SH-SY5Y (cell line): ENCODE results near the gene GOLGA6A.

Experiments
- GATA2 ChIP-seq: IDR thresholded peaks from 2 replicates; pipeline ENCODE4 v1.6.1; 2011; ENCODE audit warnings: mild to moderate bottlenecking, low read depth, low read length
- GATA3 ChIP-seq: IDR thresholded peaks from 2 replicates; pipeline ENCODE4 v1.6.1; 2011; ENCODE audit warnings: low read depth, mild to moderate bottlenecking, low read length, moderate library complexity

The GOLGA6A gene

DNA sequence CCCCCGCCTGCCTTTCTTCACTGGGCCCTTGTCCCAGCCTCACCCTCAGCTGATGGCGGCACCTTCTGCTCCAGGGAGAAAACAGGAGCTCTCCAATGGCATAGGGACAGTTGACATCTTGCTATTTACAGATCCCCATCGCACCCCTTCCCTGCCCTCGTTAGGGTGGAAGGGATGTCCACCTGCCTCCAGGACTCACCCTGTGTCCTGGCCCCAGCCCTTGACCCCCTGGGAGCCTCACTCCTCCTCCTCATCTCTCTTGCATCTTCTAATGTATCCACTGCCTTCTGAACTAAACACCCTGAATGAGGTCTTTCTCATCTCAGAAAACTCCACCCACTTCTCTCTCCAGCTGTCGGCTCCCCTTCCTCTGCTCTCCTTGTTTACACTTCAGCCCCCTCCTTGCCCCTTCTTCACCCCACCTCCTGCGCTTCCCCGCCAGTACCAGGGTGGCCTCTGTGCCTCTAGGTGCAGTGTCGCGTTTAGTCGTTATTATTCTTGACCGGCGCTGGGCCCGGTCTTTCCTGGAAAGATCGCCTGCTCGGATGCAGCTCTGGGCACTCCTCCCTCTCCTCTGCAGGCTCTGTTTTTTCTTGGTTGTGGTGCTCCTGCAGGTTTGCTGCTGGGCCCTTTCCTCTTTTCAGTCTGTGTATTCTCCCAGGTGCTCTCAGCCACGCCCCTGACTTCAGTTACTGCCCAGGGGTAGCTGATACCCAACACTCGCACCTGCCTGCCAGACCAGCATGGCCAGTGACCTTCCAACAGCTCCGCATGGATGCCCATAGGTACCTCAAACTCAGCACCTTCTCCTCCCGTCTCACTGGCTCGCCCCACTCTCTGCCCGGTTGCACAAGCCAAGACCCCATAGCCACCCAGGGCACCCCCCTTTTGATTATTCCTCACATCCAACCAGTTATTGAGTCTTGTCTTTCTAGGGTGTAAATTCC lies 44.9 kb downstream of the GOLGA6A start:
- TF ChIP-seq GATA3: no peak

GRCh38 chr15:74036271-74037170 lies 45.8 kb downstream of the GOLGA6A start:
- TF ChIP-seq GATA2: no peak
- no peak for TF ChIP-seq GATA3

DNA sequence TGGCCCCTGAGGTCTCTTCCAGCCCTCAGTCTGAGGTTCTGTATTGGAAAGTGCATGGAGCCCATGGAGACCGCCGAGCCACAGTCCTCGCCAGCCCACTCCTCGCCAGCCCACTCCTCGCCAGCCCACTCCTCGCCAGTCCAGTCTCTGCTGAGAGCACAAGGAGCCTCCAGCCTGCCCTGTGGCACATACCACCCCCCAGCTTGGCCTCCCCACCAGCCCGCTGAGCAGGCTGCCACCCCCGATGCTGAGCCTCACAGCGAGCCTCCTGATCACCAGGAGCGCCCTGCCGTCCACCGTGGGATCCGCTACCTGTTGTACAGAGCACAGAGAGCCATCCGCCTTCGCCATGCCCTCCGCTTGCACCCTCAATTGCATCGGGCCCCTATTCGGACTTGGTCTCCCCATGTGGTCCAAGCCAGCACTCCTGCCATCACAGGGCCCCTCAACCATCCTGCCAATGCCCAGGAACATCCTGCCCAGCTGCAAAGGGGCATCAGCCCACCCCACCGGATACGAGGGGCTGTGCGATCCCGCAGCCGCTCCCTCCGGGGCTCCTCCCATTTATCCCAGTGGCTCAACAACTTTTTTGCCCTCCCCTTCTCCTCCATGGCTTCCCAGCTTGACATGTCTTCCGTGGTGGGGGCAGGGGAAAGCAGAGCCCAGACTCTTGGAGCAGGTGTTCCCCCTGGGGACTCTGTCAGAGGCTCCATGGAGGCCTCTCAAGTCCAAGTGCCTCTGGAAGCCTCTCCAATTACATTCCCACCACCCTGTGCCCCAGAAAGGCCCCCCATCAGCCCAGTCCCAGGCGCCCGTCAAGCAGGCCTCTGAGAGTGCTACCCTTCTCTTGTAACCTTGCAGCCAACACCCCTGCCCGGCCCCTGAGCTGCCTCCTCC lies 47.0 kb downstream of the GOLGA6A start:
- TF ChIP-seq GATA3 (no peak), GATA2 (no peak)

GRCh38 chr15:74034206-74034755 lies 48.1 kb downstream of the GOLGA6A start:
- no peak for TF ChIP-seq GATA2
- no peak for TF ChIP-seq GATA3

GRCh38 chr15:74032606-74033561 lies 49.5 kb downstream of the GOLGA6A start:
- no peak for TF ChIP-seq GATA3
- no peak for TF ChIP-seq GATA2

GRCh38 chr15:74032046-74032445 lies 50.3 kb downstream of the GOLGA6A start:
- TF ChIP-seq GATA3 (no peak), GATA2 (no peak)

DNA sequence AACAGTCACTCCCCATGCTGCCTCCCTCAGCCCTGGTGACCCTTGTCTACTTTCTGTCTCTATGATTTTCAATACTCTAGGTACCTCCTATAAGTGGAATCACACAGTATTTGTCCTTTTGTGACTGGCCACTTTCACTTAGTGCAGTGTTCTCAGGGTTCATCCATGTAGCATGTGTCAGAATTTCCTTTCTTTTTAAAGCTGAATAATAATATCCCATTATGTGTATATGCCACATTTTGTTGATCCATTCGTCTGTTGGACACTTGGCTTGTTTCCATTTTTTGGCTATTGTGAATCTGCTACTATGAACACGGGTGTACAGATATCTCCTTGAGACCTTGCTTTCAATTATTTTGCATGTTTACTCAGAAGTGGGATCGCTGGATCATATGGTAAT lies 53.7 kb downstream of the GOLGA6A start:
- TF ChIP-seq GATA3 (no peak), GATA2 (no peak)

DNA sequence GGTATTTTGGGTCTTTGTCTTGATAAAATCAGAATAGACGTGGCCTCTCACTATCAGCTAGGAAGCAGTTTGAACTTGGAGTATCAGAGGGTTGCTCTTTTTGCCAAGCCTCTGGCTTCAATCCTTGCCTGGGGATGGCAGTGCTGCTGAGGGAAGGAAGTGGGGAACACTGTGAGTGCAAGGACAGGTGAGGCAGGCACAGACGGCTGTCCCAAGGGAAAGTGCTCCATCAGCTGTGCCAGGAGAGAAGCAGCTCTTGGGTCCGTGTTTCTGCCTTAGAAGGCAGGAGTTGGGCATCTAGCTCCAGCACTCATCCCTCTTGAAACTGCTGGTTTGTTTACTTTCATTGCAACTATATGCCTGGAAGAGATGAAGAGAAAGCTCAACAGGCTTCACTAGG lies 54.7 kb downstream of the GOLGA6A start:
- no peak for TF ChIP-seq GATA2
- TF ChIP-seq GATA3: no peak

DNA sequence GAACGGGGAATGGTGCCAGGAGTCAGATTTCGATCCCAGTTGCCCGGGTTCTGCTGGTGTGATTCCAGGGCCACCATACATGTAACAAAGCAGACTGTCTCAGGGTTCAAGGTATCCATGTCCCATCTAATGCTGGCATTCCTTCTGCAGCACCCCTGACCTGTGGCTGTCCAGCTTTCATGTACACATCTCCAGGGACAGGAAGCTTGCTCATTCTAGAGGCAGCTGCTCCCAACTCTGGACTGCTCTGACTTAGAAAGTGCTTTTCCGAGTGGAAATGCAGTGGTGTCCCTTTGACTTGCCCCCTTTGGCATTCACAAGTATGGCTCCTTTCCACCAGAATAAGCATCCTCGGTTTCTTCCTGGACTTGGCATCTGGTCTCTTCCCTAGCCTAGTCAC lies 56.9 kb downstream of the GOLGA6A start:
- TF ChIP-seq GATA2 (no peak), GATA3 (no peak)

GRCh38 chr15:74024687-74025086 lies 57.7 kb downstream of the GOLGA6A start:
- TF ChIP-seq GATA3 (no peak), GATA2 (no peak)

DNA sequence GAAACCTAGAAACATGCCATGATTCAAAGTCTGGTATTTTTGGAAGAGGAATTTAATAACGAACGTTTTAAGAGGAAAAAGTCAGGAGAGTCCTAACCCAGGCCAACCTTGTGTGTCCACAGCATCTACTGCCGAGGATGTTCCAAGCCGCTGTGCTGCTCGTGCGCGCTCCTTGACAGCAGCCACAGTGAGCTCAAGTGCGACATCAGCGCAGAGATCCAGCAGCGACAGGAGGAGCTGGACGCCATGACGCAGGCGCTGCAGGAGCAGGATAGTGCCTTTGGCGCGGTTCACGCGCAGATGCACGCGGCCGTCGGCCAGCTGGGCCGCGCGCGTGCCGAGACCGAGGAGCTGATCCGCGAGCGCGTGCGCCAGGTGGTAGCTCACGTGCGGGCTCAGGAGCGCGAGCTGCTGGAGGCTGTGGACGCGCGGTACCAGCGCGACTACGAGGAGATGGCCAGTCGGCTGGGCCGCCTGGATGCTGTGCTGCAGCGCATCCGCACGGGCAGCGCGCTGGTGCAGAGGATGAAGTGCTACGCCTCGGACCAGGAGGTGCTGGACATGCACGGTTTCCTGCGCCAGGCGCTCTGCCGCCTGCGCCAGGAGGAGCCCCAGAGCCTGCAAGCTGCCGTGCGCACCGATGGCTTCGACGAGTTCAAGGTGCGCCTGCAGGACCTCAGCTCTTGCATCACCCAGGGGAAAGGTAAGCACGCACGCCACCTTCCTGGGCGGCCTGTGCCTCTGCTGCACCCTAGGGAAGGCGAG lies 59.5 kb downstream of the GOLGA6A start:
- TF ChIP-seq GATA2 (no peak), GATA3 (no peak)
